DOHH2 (cell line): ENCODE data around the gene CEP350.

Source experiments
- H3F3A ChIP-seq: fragments of 200-600 bp; sonication (generic), shearing (Covaris generic); 2 replicates; pipeline ENCODE4 v1.6.0; 2016; ENCODE audit warnings: antibody characterized with exemption, mild to moderate bottlenecking; ENCODE audit not compliant: control insufficient read depth, insufficient read depth
- H3K27ac ChIP-seq: fragments of 200-600 bp; sonication (generic); 2 replicates; pipeline ENCODE4 v1.5.1; 2014; ENCODE audit warnings: low read depth, mild to moderate bottlenecking, low read length, moderate library complexity
- H3K27me3 ChIP-seq: fragments of 200-600 bp; sonication (generic); 2 replicates; pipeline ENCODE4 v1.6.1; 2014; ENCODE audit warnings: mild to moderate bottlenecking, low read length, mixed read lengths; ENCODE audit not compliant: control insufficient read depth
- H3K36me3 ChIP-seq: fragments of 200-600 bp; sonication (generic); 2 replicates; pipeline ENCODE4 v1.6.1; 2014; ENCODE audit warnings: mild to moderate bottlenecking, low read length, moderate library complexity, mixed read lengths; ENCODE audit not compliant: control insufficient read depth
- H3K4me1 ChIP-seq: fragments of 200-600 bp; sonication (generic); 2 replicates; pipeline ENCODE4 v1.6.1; 2014; ENCODE audit warnings: mild to moderate bottlenecking, low read length, mixed read lengths; ENCODE audit not compliant: control insufficient read depth
- H3K4me2 ChIP-seq: fragments of 200-600 bp; sonication (generic); 2 replicates; pipeline ENCODE4 v1.6.0; 2014; ENCODE audit warnings: mild to moderate bottlenecking, low read length, moderate library complexity
- H3K4me3 ChIP-seq: fragments of 200-600 bp; sonication (generic); 2 replicates; pipeline ENCODE4 v1.5.1; 2014; ENCODE audit warnings: mild to moderate bottlenecking, low read length, mixed read lengths
- H3K79me2 ChIP-seq: fragments of 200-600 bp; sonication (generic); 2 replicates; pipeline ENCODE4 v1.6.1; 2014; ENCODE audit warnings: mild to moderate bottlenecking, low read length, mixed read lengths; ENCODE audit not compliant: control insufficient read depth
- H3K9me2 ChIP-seq: fragments of 200-600 bp; sonication (generic); replicated peaks from 2 replicates; pipeline ENCODE4 v1.6.1; 2014; ENCODE audit warnings: mild to moderate bottlenecking, low read length, mixed read lengths; ENCODE audit not compliant: control insufficient read depth
- H3K9me3 ChIP-seq: fragments of 200-600 bp; sonication (generic); 2 replicates; pipeline ENCODE4 v1.6.1; 2014; ENCODE audit warnings: antibody characterized with exemption, low read length, mixed read lengths; ENCODE audit not compliant: control insufficient read depth, insufficient read depth
- H4K20me1 ChIP-seq: fragments of 200-600 bp; sonication (generic); 2 replicates; pipeline ENCODE4 v1.6.0; 2014; ENCODE audit warnings: low read depth, mild to moderate bottlenecking, antibody characterized with exemption, low read length, moderate library complexity; ENCODE audit not compliant: control insufficient read depth, insufficient read depth
- EZH2phosphoT487 ChIP-seq: fragments of 200-600 bp; sonication (generic); IDR thresholded peaks from 2 replicates; pipeline ENCODE4 v1.6.1; 2017; ENCODE audit warnings: borderline replicate concordance, mild to moderate bottlenecking, antibody characterized with exemption, low read length, moderate library complexity, mixed read lengths
- TF ChIP-seq, protein P1 (sequence below): fragments of 200-600 bp; sonication (generic); IDR thresholded peaks from one replicate; pipeline ENCODE4 v1.5.1; 2014; ENCODE audit warnings: antibody characterized with exemption, mild to moderate bottlenecking, low read depth, low read length; ENCODE audit not compliant: poor library complexity, severe bottlenecking

Gene CEP350

GRCh38 chr1:180112984-180113647, 158.5 kb downstream of the CEP350 start:
- Histone ChIP-seq H3K79me2 (no peaks in the 10 kb centered on the region), H3K36me3 (peaks cover 24% of the 10 kb centered on the region), H3K4me1 (no peaks in the 10 kb centered on the region), H4K20me1 (no peaks in the 10 kb centered on the region), H3K9me2 (no peaks in the 10 kb centered on the region), H3K9me3 (no peaks in the 10 kb centered on the region), H3K4me2 (no peak overlapping the region), H3F3A (no peaks in the 10 kb centered on the region), H3K27ac (no peak overlapping the region), H3K4me3 (no peak overlapping the region), H3K27me3 (no peaks in the 10 kb centered on the region)
- TF ChIP-seq, protein P1, sequence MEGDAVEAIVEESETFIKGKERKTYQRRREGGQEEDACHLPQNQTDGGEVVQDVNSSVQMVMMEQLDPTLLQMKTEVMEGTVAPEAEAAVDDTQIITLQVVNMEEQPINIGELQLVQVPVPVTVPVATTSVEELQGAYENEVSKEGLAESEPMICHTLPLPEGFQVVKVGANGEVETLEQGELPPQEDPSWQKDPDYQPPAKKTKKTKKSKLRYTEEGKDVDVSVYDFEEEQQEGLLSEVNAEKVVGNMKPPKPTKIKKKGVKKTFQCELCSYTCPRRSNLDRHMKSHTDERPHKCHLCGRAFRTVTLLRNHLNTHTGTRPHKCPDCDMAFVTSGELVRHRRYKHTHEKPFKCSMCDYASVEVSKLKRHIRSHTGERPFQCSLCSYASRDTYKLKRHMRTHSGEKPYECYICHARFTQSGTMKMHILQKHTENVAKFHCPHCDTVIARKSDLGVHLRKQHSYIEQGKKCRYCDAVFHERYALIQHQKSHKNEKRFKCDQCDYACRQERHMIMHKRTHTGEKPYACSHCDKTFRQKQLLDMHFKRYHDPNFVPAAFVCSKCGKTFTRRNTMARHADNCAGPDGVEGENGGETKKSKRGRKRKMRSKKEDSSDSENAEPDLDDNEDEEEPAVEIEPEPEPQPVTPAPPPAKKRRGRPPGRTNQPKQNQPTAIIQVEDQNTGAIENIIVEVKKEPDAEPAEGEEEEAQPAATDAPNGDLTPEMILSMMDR: no peak
- no peak for TF ChIP-seq EZH2phosphoT487

- H3K27ac ChIP-seq: no peak overlapping the region
- TF ChIP-seq EZH2phosphoT487: no peak
- TF ChIP-seq, protein P1: no peak
- H3K79me2 ChIP-seq: no peaks in the 10 kb centered on the region
- H3K9me2 ChIP-seq: no peaks in the 10 kb centered on the region
- peaks cover 24% of the 10 kb centered on the region for H3K36me3 ChIP-seq
- H4K20me1 ChIP-seq: no peaks in the 10 kb centered on the region
- no peaks in the 10 kb centered on the region for H3K9me3 ChIP-seq
- no peak overlapping the region for H3K4me3 ChIP-seq
- no peaks in the 10 kb centered on the region for H3F3A ChIP-seq
- no peaks in the 10 kb centered on the region for H3K27me3 ChIP-seq
- no peak overlapping the region for H3K4me2 ChIP-seq
- H3K4me1 ChIP-seq: no peaks in the 10 kb centered on the region
Measured at GRCh38 chr1:180114396-180114945, 159.9 kb downstream of the CEP350 start.

GRCh38 chr1:180116964-180117763, 162.6 kb downstream of the CEP350 start:
- Histone ChIP-seq H3K9me3 (no peaks in the 10 kb centered on the region), H3F3A (no peaks in the 10 kb centered on the region), H3K27ac (no peak overlapping the region), H3K4me3 (no peak overlapping the region), H3K27me3 (no peaks in the 10 kb centered on the region), H3K36me3 (peaks cover 4% of the 10 kb centered on the region), H3K79me2 (no peaks in the 10 kb centered on the region), H3K9me2 (no peaks in the 10 kb centered on the region), H4K20me1 (no peaks in the 10 kb centered on the region), H3K4me1 (no peaks in the 10 kb centered on the region), H3K4me2 (no peak overlapping the region)
- TF ChIP-seq EZH2phosphoT487: no peak
- TF ChIP-seq, protein P1: no peak
